GM21381 (cell line): ENCODE measurements around the gene MACO1.
"Not testable (repeated sequence)": the region's sequence is repeated elsewhere in the genome, so short reads cannot be mapped to it uniquely, and the experiment has no call there.

Experiments used
- ATAC-seq: cut with Tn5 transposase; IDR thresholded peaks from one replicate; pipeline ENCODE4 v1.9.1; 2021; ENCODE audit warnings: mild to moderate bottlenecking, moderate library complexity; ENCODE audit not compliant: unreplicated experiment

The MACO1 gene

GRCh38 chr1:25423206-25423605 is 7.5 kb upstream of the MACO1 start:
- ATAC-seq, result not testable (repeated sequence)

- ATAC-seq, result no peak
Measured at GRCh38 chr1:25425098-25426085, 5.3 kb upstream of the MACO1 start.

- no peak for ATAC-seq
Measured at GRCh38 chr1:25427696-25428095, 3.0 kb upstream of the MACO1 start.

- no peak for ATAC-seq
Measured at GRCh38 chr1:25428475-25429166, 2.1 kb upstream of the MACO1 start.

GRCh38 chr1:25430967-25431881 is 527 bp downstream of the MACO1 start:
- peak; percentile 21 for ATAC-seq

GRCh38 chr1:25431955-25432719 is 1.4 kb downstream of the MACO1 start:
- no peak for ATAC-seq

GRCh38 chr1:25432749-25433388 is 2.2 kb downstream of the MACO1 start:
- no peak for ATAC-seq

- no peak for ATAC-seq
Measured at GRCh38 chr1:25433389-25434186, 2.9 kb downstream of the MACO1 start.

GRCh38 chr1:25435397-25436108 is 4.9 kb downstream of the MACO1 start:
- ATAC-seq, result no peak

GRCh38 chr1:25437672-25438071 is 7.0 kb downstream of the MACO1 start:
- no peak for ATAC-seq

- no peak for ATAC-seq
Measured at GRCh38 chr1:25439287-25439686, 8.6 kb downstream of the MACO1 start.

- ATAC-seq, result no peak
Measured at GRCh38 chr1:25442178-25442577, 11.5 kb downstream of the MACO1 start.

- ATAC-seq, result no peak
Measured at GRCh38 chr1:25443030-25443699, 12.5 kb downstream of the MACO1 start.

GRCh38 chr1:25444604-25445003 is 13.9 kb downstream of the MACO1 start:
- not testable (repeated sequence) for ATAC-seq

GRCh38 chr1:25445993-25446538 is 15.4 kb downstream of the MACO1 start:
- no peak for ATAC-seq

- no peak for ATAC-seq
Measured at GRCh38 chr1:25447547-25447946, 16.9 kb downstream of the MACO1 start.

- no peak for ATAC-seq
Measured at GRCh38 chr1:25450891-25451290, 20.2 kb downstream of the MACO1 start.
